Stimulated activated CD8-positive, alpha-beta memory T cell treated with anti-CD3 and anti-CD28 coated beads, Interleukin-15, amount 100 ng/mL, for 4 hours (primary cell): ENCODE data around the gene CYTH1.

Experiments used
- DNase-seq, 2 donors: peaks; one replicate each; pipeline ENCODE4 v3.0.0-alpha.2; 2020; ENCODE audit warnings: low read depth in 2 of 2

CYTH1 gene

GRCh38 chr17:78716292-78716691 lies 65.8 kb downstream of the CYTH1 start:
- no peak for DNase-seq

- no peak for DNase-seq
These were observed 66.2 kb downstream of the CYTH1 start for GRCh38 chr17:78715876-78716275.

DNA sequence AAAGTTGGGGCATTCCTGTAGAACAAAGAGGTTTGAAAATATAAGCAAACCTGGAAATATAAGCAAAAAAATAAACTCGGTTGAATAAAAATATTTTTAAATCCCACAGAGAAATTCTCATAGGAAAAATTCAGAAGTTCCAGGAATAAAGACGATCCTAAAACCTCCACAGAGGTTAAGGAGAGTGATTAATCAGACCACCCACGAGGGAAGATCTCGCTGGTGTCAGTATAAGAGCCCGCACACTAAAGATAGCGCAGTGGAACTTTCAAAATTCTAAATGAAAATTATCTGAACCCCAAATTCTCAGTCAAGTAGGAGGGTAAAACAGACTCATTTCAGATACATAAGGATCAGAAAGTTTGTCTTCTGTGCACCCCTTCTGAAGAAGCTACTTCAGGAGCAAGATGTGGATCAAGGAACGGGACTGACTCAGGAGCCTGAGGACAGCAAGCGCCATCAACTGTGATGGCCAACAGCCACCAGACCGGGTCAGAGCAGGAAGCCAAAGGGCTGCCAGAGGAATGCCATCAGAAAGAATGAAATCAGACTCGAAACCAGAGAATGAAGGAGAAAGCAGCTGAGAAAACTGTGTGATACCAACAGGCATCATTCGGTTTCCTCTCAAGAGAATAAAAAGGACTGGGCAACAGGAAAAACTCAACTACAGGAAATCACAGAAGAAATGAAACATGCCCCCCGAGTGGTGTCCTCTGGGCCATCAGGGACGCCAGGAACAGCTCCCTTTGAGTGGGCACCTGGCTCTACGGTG lies 66.9 kb downstream of the CYTH1 start:
- DNase-seq: no peak

DNA sequence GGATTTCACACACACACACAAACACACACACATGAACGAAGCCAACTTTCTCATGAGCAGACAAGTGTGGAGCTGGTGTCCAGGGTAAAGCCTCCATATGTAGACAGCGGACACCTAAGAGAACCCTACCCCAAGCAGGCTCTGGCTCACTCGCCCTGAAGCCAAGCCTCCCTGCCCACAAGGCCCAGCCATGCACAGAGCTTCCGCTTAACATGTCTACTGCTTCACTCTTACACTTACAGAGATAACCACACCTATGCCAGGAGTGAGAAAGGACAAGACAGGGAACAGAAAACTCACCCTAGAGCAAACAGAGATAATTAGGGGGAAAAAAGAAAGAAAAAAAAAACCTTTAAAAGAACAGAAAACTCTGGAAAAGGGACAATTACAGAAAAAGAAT lies 67.5 kb downstream of the CYTH1 start:
- no peak for DNase-seq

- no peak for DNase-seq
These were observed 70.0 kb downstream of the CYTH1 start for GRCh38 chr17:78712043-78712442.

DNA sequence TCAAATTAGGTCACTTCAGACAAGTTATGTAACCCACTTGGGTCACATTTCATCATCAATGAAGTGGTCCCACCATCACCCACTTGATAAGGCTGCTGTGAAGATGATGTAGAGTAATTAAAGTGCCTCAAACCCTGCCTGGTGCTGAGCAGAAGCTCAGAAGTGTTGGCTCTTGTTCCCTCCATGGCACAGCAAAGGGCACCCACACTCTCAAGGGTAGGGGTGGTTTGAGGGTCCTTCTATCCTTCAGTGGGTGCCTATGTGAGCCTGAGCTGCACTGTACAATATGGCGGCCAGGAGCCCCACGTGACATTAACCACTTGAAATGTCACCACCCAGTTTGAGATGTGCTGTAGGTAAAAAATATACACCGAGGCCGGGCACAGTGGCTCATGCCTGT lies 71.5 kb downstream of the CYTH1 start:
- DNase-seq: no peak

GRCh38 chr17:78709751-78710181 lies 72.3 kb downstream of the CYTH1 start:
- no peak for DNase-seq

DNA sequence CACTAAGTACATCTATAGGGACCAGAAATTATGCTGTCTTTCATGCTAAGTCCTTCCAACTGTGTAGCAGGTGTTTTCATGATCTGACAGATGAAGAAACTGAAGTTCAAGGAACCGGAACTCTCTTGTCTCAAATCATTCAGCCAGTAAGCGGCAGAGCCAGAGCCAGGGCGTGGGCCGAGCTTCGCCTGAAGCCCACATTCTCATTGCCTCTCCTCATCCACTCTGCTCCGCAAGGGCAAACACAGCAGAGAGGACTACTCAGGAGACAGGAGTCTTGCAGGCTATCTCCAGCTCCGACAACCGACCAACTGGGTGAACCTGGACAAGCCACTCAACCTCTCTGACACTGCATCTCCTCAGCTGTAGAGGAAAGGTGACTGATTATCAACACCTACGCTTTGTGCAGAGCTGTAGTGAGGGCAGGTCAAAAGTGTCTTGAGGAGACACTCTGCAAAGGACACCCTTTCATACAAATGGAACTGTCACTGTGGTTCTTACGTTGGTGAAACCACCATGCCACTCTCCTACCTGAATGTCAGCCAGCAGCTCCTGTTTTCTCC lies 72.9 kb downstream of the CYTH1 start:
- no peak for DNase-seq

DNA sequence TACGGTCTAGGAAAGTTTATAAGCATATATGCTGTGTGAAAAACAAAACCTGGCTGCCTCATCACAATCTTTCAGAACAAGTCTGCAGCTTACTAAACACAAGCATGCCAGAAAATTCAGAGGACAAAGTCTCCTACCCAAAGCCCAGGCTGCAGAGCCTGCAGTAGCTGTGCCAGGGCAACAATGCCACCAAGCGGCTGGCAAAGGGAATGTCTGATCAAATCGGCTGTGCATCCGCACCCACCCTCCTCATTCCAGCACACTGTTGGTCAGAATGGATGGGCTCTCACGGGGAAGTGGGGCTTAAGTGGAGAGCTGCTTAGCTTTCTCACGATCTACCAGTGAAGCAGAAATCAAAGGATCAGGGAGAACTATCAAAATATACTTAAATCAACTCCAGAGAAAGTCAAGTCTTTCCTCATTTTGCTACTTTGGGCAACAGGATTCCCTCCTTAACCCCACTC lies 73.5 kb downstream of the CYTH1 start:
- peak; percentile 21 to 44 for DNase-seq

DNA sequence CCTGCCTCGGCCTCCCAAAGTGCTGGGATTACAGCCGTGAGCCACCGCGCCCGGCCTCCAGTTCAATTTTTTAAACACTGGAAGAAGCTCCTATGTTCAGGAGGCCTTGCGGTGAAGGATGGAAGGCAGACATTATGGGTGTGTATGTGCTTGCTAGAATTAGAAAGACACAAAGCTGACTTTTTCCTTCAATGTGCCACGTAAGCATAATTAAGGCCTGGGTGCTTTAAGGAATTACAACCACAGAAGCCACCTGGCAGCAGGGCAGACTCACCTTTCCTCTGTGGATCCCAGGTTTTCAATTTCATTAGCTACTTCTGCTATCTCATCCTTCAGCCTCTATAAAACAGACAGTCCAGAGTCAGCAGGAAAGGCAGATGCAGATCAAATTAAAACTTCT lies 74.2 kb downstream of the CYTH1 start:
- DNase-seq: no peak

DNA sequence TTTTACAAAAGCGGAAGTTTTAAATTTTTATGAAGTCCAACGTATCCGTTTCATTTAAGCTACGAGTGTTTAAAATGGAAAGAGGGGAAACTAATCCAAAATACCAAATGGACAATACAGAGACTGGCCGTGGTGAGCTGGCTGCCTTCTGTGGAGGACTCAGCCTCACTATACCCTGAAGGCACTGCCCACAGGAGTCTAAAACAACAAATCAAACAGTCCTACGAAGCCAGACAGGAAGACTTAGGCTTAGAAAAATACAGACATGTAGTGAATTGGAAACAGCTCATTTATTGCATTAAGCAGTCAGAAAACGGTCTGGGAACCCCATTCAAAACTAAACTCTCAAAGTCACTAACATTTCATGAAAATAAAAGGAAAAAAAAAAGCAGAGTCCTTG lies 75.1 kb downstream of the CYTH1 start:
- no peak for DNase-seq

DNA sequence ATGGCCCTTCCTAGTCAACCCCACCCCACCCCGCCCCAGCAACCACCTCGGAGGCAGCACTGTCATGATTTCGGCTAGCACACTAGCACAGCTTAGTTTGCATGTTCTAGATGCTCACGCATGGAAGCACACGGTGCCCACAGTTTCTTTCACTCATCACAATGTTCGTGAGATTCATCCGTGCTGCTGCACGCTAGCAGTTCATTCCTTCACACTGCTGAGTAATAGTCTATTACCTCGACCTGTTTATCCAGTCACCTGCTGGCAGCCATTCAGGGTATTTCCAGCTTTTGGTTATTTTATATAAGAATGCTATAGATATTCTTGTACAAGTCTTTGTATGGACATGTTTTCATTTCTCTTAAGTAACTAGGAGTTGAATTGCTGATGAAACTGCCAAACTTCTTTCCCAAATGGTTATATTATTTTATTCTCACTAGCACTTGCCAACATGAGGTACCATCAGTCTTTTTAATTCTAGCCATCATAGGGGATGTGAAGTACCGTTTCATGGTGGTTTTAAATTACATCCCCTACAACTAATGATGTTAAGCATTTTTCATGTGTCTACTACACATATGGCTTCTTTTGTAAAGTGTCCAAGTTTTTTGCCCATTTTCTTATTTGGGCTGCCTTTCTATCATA lies 75.7 kb downstream of the CYTH1 start:
- no peak for DNase-seq

GRCh38 chr17:78705071-78705470 lies 77.0 kb downstream of the CYTH1 start:
- no peak for DNase-seq

- DNase-seq: no peak
These were observed 77.5 kb downstream of the CYTH1 start for GRCh38 chr17:78704594-78704993.

GRCh38 chr17:78697554-78698343 lies 84.3 kb downstream of the CYTH1 start:
- no peak for DNase-seq

DNA sequence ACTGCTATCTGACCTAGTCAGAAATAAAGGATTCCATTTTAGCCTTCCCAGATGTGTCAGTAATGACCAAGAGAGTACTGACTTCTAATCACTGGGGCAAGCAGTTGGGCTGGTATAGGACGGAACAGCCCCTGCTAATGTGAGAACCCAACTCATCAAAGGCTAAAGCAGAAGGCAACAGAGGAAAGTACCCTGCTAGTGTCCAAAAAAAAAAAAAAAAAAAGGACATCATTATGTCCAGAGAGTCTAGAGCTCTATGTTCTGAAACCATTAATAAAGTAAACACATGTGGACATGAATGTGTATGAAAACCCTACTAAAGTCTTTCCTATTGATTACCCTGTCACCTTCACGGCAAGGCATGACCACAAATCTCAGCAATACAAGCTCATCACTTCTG lies 85.0 kb downstream of the CYTH1 start:
- DNase-seq: no peak

GRCh38 chr17:78696016-78696982 lies 85.8 kb downstream of the CYTH1 start:
- DNase-seq: no peak

- no peak for DNase-seq
These were observed 87.1 kb downstream of the CYTH1 start for GRCh38 chr17:78694805-78695531.

DNA sequence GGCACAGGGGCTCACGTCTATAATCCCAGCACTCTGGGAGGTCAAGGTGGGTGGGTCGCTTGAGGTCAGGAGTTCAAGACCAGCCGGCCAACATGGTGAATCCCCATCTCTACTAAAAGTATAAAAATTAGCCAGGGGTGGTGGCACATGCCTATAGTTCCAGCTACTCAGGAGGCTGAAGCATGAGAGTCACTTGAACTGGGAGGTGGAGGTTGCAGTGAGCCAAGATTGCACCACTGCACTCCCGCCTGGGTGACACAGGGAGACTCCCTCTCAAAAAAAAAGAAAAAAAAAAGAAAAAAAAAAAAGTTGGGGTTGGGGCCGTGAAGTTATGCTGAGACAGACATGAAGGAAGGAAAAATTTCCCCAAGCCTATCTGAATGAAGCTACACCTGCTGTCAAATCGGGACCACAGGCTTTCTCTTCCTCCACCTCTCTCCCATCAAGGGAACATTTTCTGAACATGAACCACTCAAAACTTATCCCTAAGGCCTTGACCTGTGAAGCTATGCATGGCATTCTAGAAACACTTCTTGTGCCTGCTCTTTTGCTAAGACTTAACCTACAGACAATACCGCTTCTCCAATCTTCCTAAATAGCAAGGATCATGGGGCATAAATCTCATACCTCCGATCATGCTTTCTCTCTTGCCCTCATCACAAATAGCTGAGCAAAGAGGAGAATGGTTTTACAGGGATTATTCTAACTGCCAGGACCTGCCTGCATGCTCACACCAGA lies 88.6 kb downstream of the CYTH1 start:
- DNase-seq: no peak
